GM19193 (cell line): ENCODE data around the gene YIPF1.

Experiments
- POLR2A ChIP-seq: IDR thresholded peaks from 4 replicates; pipeline ENCODE4 v1.6.1; 2011; ENCODE audit not compliant: insufficient read depth, insufficient read length; ENCODE audit errors: extremely low read depth

The YIPF1 gene

DNA sequence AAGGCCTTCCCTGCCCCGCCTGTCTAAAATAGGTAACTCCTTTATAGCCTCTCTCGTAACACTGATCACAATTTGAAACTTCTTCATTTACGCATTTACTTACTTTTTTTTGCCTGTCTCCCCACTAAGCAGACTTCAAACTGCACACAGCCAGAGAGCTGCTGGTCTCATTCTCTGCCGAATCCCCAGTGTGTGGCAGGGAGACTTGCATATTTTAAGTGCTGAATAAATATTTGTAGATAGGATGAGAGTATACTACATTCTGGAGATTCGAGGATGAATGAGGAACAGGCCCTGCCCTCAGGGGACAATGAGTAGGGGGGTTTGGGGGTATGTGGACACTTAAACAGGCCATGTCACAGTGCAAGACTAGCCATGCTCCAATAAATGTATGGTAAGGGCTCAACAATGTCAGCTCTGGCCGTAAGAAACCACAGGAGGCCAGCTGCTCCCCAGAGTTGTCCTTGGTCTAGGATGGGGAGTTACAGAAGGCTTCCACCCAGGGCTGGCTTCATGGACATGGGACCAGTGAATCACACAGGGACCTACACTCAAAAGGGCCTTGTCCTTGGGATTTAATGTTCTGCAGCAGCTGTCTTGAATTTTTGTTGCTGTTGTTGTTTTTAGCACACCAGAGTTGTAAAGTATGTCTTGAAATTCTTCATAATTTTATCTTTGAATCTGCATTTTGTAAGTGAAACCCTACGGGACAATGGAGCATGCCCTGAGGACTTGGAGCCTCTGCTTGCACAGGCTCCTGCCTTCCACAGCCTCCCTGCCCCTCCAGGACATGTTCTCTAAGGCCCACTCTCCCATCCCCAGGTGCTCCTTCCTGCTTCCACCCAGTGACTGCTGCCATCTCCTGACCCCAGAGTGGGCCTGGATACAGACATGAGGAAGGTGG, 12.9 kb upstream of the YIPF1 start:
- no peak for TF ChIP-seq POLR2A

DNA sequence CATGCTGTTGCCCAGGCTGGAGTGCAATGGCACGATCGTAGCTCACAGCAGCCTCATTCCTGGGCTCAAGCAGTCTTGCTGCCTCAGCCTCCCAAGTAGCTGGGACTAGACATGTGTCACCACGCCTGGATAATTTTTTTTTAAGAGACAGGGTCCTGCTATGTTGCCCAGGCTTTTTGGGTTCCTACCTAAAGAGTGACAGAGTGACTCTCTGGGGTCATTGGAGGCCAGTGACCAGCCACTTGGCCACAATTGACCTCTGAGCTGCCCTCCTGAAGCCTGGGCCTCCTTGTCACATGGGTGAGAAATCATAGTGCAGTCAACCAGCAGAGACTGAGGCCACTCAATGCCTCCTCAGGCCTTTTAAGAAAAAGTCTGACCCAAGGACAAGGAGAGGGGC, 10.1 kb upstream of the YIPF1 start:
- no peak for TF ChIP-seq POLR2A

DNA sequence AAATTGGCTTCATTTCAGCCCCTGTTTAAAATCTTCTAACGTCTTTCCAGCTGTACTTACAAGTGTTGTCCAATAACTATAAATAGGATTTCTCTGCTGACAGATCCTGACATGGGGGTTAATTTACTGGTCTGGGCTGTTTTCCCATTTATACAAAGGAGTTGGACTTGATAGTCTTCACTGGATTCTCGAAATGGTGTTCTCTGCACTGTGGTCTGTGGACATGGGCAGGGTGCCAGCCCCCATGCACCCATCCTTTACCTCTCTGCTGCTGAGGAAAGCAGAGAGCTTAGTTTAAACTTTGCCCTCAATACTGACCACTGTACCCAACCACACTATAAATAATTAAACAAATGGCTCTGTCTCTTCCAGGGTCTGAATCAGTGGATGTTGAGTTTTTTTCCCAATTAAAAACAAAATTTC, 9.6 kb upstream of the YIPF1 start:
- no peak for TF ChIP-seq POLR2A

DNA sequence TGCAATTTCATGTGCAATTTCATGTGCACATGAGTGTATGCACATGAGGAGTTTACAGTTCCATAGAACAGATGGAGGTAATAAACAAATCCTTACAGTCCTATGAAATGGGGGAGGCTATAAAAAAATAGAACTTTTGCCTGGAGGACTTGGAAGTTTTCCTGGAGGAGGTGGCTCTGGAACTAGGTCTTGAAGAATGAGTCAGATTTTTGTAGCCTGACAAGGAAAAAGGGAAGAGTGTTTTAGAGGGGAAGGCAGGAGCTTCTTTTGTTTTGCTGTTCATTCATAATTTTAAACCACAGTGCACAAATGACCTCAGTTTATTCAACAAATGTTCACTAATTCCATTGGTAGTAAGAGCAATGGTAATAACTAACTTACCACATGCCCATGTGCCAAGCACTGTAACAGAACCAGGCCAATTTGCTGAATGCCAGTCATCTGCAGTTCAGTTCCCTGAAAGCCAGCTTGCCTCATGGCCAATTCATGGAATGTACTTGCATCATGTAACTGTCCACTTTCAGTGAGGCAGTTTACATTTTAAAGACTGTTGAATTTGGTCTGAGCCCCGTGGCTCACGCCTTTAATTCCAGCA, 7.1 kb upstream of the YIPF1 start:
- TF ChIP-seq POLR2A, result no peak

DNA sequence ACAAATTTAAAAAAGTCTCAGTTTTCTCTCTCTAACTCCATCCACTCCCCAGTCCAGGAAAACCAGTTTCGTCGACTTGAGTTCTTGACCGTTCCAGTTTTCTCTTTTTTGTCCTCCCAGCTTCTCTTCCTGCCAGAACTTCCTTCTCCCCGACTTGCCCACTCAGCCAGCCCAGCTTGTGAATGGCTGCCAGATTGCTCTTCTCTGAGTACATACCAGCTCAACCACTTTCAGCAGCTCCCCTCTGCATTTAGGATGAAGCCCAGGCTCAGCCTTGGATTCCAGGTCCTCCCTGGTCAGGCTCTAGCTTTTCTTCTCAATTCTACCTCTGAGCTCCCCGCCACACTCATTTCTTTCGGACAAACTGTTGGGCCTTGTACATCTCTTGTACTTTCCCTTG, 5.8 kb upstream of the YIPF1 start:
- TF ChIP-seq POLR2A, result no peak

DNA sequence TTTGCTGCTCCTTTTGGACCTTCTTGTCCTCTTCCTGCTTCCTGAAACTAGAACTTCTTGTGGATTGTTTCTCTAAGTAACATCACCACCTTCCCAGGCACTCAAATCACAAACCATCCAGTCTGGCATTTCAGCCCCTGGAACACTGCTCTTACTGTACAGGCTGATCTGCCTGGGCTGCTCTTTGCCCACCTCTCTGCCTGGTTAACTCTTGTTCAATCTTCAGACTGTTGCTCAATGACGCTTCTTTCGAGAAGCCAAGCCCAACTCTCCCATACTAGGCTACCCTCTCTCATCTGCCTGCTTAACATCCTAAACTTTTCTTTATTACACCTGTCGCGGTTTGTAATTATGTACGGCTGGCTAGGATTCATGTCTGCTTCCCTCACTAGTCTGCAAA, 5.0 kb upstream of the YIPF1 start:
- no peak for TF ChIP-seq POLR2A

DNA sequence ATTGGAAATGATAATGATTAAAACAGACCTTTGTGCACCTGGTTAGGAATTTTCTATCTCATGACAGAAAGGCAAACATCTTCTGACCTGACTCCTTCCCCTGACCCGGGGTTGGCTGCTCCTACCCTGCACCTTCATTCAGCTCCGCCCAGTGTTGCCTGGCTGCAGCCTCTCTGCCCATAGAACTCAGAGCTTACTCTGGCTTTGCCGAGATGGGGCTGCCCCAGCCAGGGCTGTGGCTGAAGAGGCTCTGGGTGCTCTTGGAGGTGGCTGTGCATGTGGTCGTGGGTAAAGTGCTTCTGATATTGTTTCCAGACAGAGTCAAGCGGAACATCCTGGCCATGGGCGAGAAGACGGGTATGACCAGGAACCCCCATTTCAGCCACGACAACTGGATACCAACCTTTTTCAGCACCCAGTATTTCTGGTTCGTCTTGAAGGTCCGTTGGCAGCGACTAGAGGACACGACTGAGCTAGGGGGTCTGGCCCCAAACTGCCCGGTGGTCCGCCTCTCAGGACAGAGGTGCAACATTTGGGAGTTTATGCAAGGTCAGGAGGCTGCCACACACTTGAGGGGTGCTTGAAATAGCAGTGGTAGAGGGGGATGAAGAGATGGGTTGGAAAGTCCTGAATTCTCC, 4.5 kb upstream of the YIPF1 start, which contains the start of gene DIO1:
Gene DIO1, plus strand, starts transcription at position 189 of the 638 bp plus-strand sequence. Its CDS starts 24 bp downstream, at position 213.
- no peak for TF ChIP-seq POLR2A

DNA sequence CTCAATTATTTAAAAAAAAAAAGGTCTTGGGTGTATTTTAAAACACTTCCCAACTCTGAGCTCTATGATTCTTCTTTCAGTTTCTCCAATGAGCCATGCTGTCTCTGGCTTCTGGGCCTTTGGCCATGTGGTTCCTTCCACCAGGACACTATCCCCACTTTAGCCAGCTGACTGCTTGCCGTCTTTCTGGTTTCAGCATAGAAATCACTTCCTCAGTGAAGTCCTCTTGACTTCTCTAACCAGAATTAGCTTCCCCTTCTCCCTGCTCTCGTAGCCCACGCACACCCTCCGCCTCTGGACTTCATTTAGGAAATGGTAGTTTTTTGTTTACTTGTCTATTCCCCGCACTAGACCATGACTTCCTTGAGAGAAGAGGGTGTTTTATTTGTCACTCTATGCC, 3.3 kb upstream of the YIPF1 start:
- TF ChIP-seq POLR2A, result no peak

DNA sequence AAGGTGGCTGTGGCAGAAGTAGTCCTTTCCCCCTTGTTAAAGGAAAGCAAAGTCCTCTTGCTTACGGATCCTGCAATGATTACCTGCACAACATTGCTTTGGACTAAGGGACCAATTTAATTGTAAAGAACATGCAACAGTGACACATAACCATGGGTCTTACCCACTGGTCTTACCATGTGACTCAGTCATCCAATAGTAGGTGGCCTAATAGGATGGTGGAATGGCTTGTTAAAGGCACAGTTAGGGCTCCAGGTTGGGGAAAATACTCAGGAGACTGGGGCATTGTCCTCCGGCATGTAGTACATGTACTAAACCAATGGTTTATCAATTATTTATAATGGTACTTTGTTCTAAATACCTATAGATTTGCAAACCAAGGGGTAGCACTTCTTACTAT, 2.1 kb upstream of the YIPF1 start:
- no peak for TF ChIP-seq POLR2A

DNA sequence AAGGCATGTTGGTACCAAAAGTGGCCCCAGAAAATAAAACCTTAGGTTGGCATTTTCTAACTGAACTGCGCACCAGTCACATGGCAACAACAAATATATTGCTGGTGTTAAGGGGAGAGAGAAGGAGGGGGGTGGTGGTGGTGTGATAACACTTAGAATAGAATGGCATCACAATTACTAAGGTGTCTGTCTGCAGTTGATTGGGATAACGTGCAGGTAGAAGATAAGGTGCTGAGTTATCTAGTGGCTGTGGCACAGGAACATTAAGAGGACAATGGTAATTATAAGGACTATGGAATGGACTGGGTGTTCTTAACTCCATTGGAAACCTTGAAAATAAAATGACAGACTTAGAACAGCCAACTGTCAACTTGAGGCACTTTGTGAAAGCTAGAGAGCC, 1.4 kb upstream of the YIPF1 start:
- no peak for TF ChIP-seq POLR2A

DNA sequence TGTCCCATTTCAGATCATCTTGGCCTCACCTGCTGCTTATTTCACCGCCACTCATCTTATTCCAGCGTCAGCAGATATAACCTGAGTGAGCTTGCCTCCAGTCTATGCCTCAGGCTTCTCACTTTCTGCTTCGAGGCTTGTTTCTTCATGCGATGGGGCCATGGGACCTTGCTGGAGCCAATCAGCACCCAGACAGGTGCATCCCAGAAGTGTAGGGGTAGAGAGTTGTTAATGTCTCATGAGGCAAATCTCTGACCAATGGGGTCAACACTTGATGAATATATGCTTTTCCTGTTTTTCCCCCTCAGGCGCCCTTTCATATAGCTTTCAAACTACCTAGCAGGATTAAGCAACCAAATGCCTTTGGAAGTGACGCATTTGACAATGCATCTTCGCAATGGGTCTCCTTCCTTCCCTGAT, 935 bp upstream of the YIPF1 start:
- TF ChIP-seq POLR2A, result no peak

DNA sequence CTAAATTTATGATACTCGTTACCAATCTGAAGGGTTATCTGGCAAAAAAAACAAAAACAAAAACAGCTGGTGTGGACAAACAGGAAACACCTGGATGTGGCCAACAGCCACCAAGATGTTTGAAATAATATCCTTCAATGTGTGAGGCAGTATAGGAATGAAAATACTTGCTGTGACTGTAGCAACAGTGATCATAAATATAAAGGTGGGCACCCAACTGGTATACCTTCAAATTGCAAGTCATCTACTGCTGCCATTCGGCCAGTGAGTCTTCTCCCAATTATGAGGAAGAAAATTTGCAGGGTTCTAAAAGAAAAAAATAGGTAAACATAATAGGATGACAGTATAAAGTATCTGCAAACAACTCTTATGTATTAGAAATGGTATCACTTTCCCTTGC, 916 bp downstream of the YIPF1 start:
- TF ChIP-seq POLR2A, result no peak

DNA sequence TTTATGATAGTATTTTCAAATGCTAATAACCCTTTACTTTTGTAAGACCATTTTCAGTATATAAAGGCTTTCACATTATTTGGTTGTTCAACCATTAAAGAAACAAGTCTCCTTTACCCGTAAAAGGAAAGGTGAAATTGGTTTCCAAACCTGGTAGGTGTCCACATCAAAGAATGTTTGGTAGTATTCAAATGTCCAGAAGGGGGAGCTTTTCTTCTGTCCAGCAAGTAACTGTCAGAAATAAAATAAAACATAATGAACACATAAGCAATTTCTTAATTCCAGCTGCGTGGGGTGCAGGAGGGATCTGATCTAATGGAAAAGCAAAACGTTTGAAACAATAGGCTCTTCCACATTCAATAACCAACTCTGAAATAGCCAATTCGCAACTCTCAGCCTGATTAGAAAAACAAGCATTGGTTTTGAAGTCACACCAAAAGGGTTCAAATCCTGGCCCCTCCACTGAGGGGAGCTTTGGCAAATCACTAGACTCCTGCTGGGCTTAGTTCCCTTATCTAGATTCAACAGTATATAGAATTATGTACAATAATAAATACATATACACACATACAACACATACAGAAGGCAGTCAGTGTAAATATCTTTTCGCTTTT, 11.0 kb downstream of the YIPF1 start:
- no peak for TF ChIP-seq POLR2A

DNA sequence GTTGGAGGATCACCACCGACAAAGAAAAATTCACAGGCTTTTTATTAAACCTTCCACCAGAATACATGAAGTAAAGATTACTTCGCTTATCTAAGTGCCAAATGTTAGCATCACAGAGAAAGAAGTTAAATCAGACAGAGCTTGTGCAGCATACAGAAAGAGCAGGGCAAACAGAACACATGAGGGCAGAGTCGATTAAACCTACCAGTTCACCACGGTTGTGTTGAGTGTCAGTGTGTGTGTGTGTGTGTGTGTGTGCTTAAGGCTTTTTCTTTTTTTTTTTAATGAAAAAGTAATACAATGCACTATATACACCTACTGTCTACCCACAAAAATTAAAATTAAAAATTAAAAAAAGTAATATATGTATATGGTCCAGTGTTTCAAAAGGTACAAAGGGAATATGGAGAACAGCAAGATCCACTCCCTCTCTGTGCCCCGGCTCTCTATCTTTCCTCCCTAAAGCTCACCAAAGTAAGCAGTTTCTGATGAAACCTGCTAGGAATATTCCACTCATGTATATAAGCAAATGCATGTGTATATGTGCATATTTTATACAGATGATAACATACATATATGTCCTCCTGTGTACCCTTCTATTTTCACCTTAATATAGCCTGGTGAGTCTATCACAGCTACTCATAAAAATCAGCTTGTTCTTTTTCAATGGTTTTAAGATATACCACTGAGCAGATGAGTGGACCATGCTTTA, 17.7 kb downstream of the YIPF1 start:
- TF ChIP-seq POLR2A, result no peak

DNA sequence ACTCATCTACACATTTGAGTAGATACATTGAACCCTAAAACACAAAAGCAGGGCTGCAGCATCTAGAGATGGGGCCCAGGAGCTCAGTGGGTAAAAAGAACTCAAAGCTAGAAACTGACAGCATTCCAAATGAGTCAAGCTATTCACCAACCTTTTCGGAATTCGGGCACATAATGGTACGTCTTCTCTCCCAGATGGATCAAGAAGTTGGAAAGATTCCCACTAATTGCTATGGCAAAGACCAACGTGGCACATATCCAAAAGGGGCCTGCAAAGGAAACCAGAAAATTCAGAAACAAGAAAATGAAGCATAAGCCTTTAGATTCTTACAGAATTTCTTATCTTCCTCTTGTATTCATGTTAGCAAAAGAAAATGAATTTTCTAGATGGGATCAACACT, 18.4 kb downstream of the YIPF1 start:
- no peak for TF ChIP-seq POLR2A
